ENCODE data around the gene ATAD3B. TPM values are rescaled to one million over a fixed set of nuclear protein-coding genes. Genes with fewer than 3 reads are reported as not detected.
"Not testable (repeated sequence)": the region's sequence is repeated elsewhere in the genome, so short reads cannot be mapped to it uniquely, and the experiment has no call there.

Gene ATAD3B
- total RNA-seq, 1 experiment from 2014 or later = 68.9 TPM

- H3K27ac ChIP-seq (ENCODE audit: low read depth, low read length, poor library complexity, severe bottlenecking); H3K4me1 ChIP-seq (ENCODE audit: insufficient read depth, low read length, poor library complexity, severe bottlenecking); H3K4me3 ChIP-seq (ENCODE audit: low read depth, low read length, poor library complexity, severe bottlenecking); H3K9me3 ChIP-seq (ENCODE audit: low read depth, low read length, poor library complexity, severe bottlenecking); H3K27me3 ChIP-seq (replicated peaks; ENCODE audit: insufficient read depth, low read depth, low read length, poor library complexity); BruUV-seq (replicated peaks); intact Hi-C loops (cut with micrococcal nuclease; ENCODE audit: unreplicated experiment); H3K36me3 ChIP-seq (ENCODE audit: insufficient read depth, low read length, poor library complexity, severe bottlenecking); POLR2A ChIA-PET (ENCODE audit: low non-redundant PET); CTCF ChIA-PET: not testable (repeated sequence)
- TF ChIP-seq CTCF (conservative IDR thresholded peaks at IDR 0.05; ENCODE audit: low read depth, low read length) = peak; percentile 70
- peak; percentile 78 for DNase-seq (ENCODE audit: low spot score)
Observed at GRCh38 chr1:1504777-1505365, 33.3 kb downstream of the ATAD3B start.

- intact Hi-C loops (cut with micrococcal nuclease; ENCODE audit: unreplicated experiment); CTCF ChIA-PET; H3K4me3 ChIP-seq (ENCODE audit: low read depth, low read length, poor library complexity, severe bottlenecking); H3K27me3 ChIP-seq (replicated peaks; ENCODE audit: insufficient read depth, low read depth, low read length, poor library complexity); DNase-seq (ENCODE audit: low spot score); POLR2A ChIA-PET (ENCODE audit: low non-redundant PET); H3K4me1 ChIP-seq (ENCODE audit: insufficient read depth, low read length, poor library complexity, severe bottlenecking); H3K9me3 ChIP-seq (ENCODE audit: low read depth, low read length, poor library complexity, severe bottlenecking); BruUV-seq (replicated peaks); H3K36me3 ChIP-seq (ENCODE audit: insufficient read depth, low read length, poor library complexity, severe bottlenecking); H3K27ac ChIP-seq (ENCODE audit: low read depth, low read length, poor library complexity, severe bottlenecking): not testable (repeated sequence)
- TF ChIP-seq CTCF (conservative IDR thresholded peaks at IDR 0.05; ENCODE audit: low read depth, low read length) = 0 out of 2 replicates have a peak, but pooled peaks have one; percentile 4
Observed at GRCh38 chr1:1505366-1505798, 33.8 kb downstream of the ATAD3B start.

- H3K4me1 ChIP-seq (ENCODE audit: insufficient read depth, low read length, poor library complexity, severe bottlenecking); H3K4me3 ChIP-seq (ENCODE audit: low read depth, low read length, poor library complexity, severe bottlenecking); H3K27me3 ChIP-seq (replicated peaks; ENCODE audit: insufficient read depth, low read depth, low read length, poor library complexity); CTCF ChIA-PET; BruUV-seq (replicated peaks); H3K9me3 ChIP-seq (ENCODE audit: low read depth, low read length, poor library complexity, severe bottlenecking); intact Hi-C loops (cut with micrococcal nuclease; ENCODE audit: unreplicated experiment); H3K27ac ChIP-seq (ENCODE audit: low read depth, low read length, poor library complexity, severe bottlenecking); H3K36me3 ChIP-seq (ENCODE audit: insufficient read depth, low read length, poor library complexity, severe bottlenecking); POLR2A ChIA-PET (ENCODE audit: low non-redundant PET); DNase-seq (ENCODE audit: low spot score): not testable (repeated sequence)
Observed at GRCh38 chr1:1505801-1506200, 34.2 kb downstream of the ATAD3B start.

GRCh38 chr1:1507305-1507704 is 35.7 kb downstream of the ATAD3B start:
- Histone ChIP-seq H3K27ac (ENCODE audit: low read depth, low read length, poor library complexity, severe bottlenecking) (no peak overlapping the region), H3K4me3 (ENCODE audit: low read depth, low read length, poor library complexity, severe bottlenecking) (no peak overlapping the region), H3K36me3 (ENCODE audit: insufficient read depth, low read length, poor library complexity, severe bottlenecking) (no peaks in the 10 kb centered on the region), H3K27me3 (replicated peaks; ENCODE audit: insufficient read depth, low read depth, low read length, poor library complexity) (no peaks in the 10 kb centered on the region), H3K9me3 (ENCODE audit: low read depth, low read length, poor library complexity, severe bottlenecking) (no peaks in the 10 kb centered on the region), H3K4me1 (ENCODE audit: insufficient read depth, low read length, poor library complexity, severe bottlenecking) (no peaks in the 10 kb centered on the region)
- no peak for DNase-seq (ENCODE audit: low spot score)
- CTCF ChIA-PET = no interaction called here
- BruUV-seq (replicated peaks) = no TSS peak
- intact Hi-C loops (cut with micrococcal nuclease; ENCODE audit: unreplicated experiment) = no loop called here
- no peak for TF ChIP-seq CTCF (conservative IDR thresholded peaks at IDR 0.05; ENCODE audit: low read depth, low read length)
- no peak for TF ChIP-seq EZH2 (IDR thresholded peaks at IDR 0.05; ENCODE audit: borderline replicate concordance, low read depth, low read length, poor library complexity, severe bottlenecking)
- POLR2A ChIA-PET (ENCODE audit: low non-redundant PET) = no interaction called here

- DNase-seq (ENCODE audit: low spot score); H3K27me3 ChIP-seq (replicated peaks; ENCODE audit: insufficient read depth, low read depth, low read length, poor library complexity); H3K36me3 ChIP-seq (ENCODE audit: insufficient read depth, low read length, poor library complexity, severe bottlenecking); H3K4me3 ChIP-seq (ENCODE audit: low read depth, low read length, poor library complexity, severe bottlenecking); CTCF ChIA-PET; BruUV-seq (replicated peaks); H3K9me3 ChIP-seq (ENCODE audit: low read depth, low read length, poor library complexity, severe bottlenecking); intact Hi-C loops (cut with micrococcal nuclease; ENCODE audit: unreplicated experiment); H3K27ac ChIP-seq (ENCODE audit: low read depth, low read length, poor library complexity, severe bottlenecking); H3K4me1 ChIP-seq (ENCODE audit: insufficient read depth, low read length, poor library complexity, severe bottlenecking); POLR2A ChIA-PET (ENCODE audit: low non-redundant PET): not testable (repeated sequence)
Observed at GRCh38 chr1:1508775-1509464, 37.4 kb downstream of the ATAD3B start.

Data from A673 (cell line).